Calu3 (cell line): ENCODE measurements around the gene PNPT1. TPM values are rescaled to one million over a fixed set of nuclear protein-coding genes. Genes with fewer than 3 reads are reported as not detected.

Source experiments
- BruUV-seq: library from RNA; stranded (reverse); fragments of 400-500 nt; replicated peaks from 2 replicates; lab custom pipeline; 2021; lab: Mats Ljungman, UMichigan
- CTCF ChIA-PET: fragments of 300-600 bp; sonication (Branson Sonifier 250); formaldehyde crosslinking; loops from one replicate; lab custom pipeline; 2022; ENCODE audit warnings: antibody characterized with exemption; lab: Charles Lee
- DNase-seq: peaks from one replicate; pipeline ENCODE4 v3.0.0; 2022
- H3K27ac Mint-ChIP-seq: one replicate; pipeline ENCODE4 v1.8.0; 2022; ENCODE audit warnings: mixed read lengths; ENCODE audit not compliant: unreplicated experiment
- H3K27me3 Mint-ChIP-seq: one replicate; pipeline ENCODE4 v1.8.0; 2022; ENCODE audit warnings: mixed read lengths; ENCODE audit not compliant: unreplicated experiment
- H3K36me3 Mint-ChIP-seq: one replicate; pipeline ENCODE4 v1.8.0; 2022; ENCODE audit warnings: mild to moderate bottlenecking, moderate library complexity, mixed read lengths; ENCODE audit not compliant: insufficient read depth, unreplicated experiment
- H3K4me1 Mint-ChIP-seq: one replicate; pipeline ENCODE4 v1.8.0; 2022; ENCODE audit warnings: mild to moderate bottlenecking, low read depth, mixed read lengths; ENCODE audit not compliant: unreplicated experiment
- H3K4me3 Mint-ChIP-seq: one replicate; pipeline ENCODE4 v1.8.0; 2022; ENCODE audit warnings: mild to moderate bottlenecking, low read depth, moderate library complexity, mixed read lengths; ENCODE audit not compliant: unreplicated experiment
- H3K9me3 Mint-ChIP-seq: one replicate; pipeline ENCODE4 v1.8.0; 2022; ENCODE audit warnings: low read depth, mixed read lengths; ENCODE audit not compliant: unreplicated experiment
- CTCF ChIP-seq: fragments of 200-600 bp; IDR thresholded peaks from one replicate; pipeline ENCODE4 v1.8.0; 2022; ENCODE audit warnings: antibody characterized with exemption; ENCODE audit not compliant: unreplicated experiment
- intact Hi-C: fragments of 100-400 bp; cut with micrococcal nuclease; formaldehyde crosslinking; loops from one replicate; pipeline ENCODE4 v1.10.0; 2022; ENCODE audit not compliant: unreplicated experiment
- total RNA-seq: library from RNA; stranded (reverse); gene quantifications from 2 replicates; pipeline ENCODE4 v1.2.3, GENCODE V29; 2022

The PNPT1 gene
- total RNA-seq, 1 experiment from 2014 or later: 58.5 TPM

- BruUV-seq: no TSS peak
- Mint-ChIP-seq H3K27ac (no peak overlapping the region), H3K4me3 (no peak overlapping the region), H3K9me3 (no peaks in the 10 kb centered on the region), H3K4me1 (no peaks in the 10 kb centered on the region), H3K36me3 (peaks cover 23% of the 10 kb centered on the region), H3K27me3 (no peaks in the 10 kb centered on the region)
- CTCF ChIA-PET: no interaction called here
- intact Hi-C loops: no loop called here
- DNase-seq: no peak
- no peak for TF ChIP-seq CTCF
Observed at GRCh38 chr2:55590810-55591440, 102.7 kb downstream of the PNPT1 start.

GRCh38 chr2:55585451-55586080, 108.1 kb downstream of the PNPT1 start:
- CTCF ChIA-PET: no interaction called here
- no peak for TF ChIP-seq CTCF
- Mint-ChIP-seq H3K36me3 (peaks cover 27% of the 10 kb centered on the region), H3K27ac (no peak overlapping the region), H3K27me3 (no peaks in the 10 kb centered on the region), H3K9me3 (no peaks in the 10 kb centered on the region), H3K4me3 (no peak overlapping the region), H3K4me1 (no peaks in the 10 kb centered on the region)
- no peak for DNase-seq
- no TSS peak for BruUV-seq
- intact Hi-C loops: no loop called here

Other genes with a start within 250 kb of the PNPT1 start
- gene CFAP36, start 174.1 kb downstream of the PNPT1 start, total RNA-seq: 29.6 and 29.8 TPM in 2 replicates
- 49.2 and 59.1 TPM in 2 replicates for gene PPP4R3B, start 76.2 kb downstream of the PNPT1 start, total RNA-seq
- gene EFEMP1, start 229.9 kb upstream of the PNPT1 start, total RNA-seq: 14.7 and 51.5 TPM in 2 replicates